Vagina (tissue), 2 donors: Measurements from ENCODE around the gene TCEAL7.

Source experiments
- CTCF ChIP-seq, 3 experiments: fragments of 450-650 bp in 2 of 3; fragments of 200-600 bp in 1 of 3; sonication (generic) in 1 of 3; IDR thresholded peaks; one replicate each; pipeline ENCODE4 v1.5.1; 2017 to 2019; ENCODE audit warnings: antibody characterized with exemption in 3 of 3, mild to moderate bottlenecking in 2 of 3, moderate library complexity in 2 of 3
- POLR2A ChIP-seq, 2 donors: fragments of 450-650 bp; IDR thresholded peaks; one replicate each; pipeline ENCODE4 v1.6.1; 2017; ENCODE audit warnings: antibody characterized with exemption in 2 of 2, mild to moderate bottlenecking in 2 of 2, moderate library complexity in 2 of 2

- TF ChIP-seq POLR2A (IDR thresholded peaks at IDR 0.05) (no peak), CTCF (IDR thresholded peaks at IDR 0.05) (no peak)
Observed at GRCh38 chrX:103357871-103358270, 27.8 kb downstream of the TCEAL7 start.
